Measurements from ENCODE around the gene IKZF3. TPM values are rescaled to one million over a fixed set of nuclear protein-coding genes. Genes with fewer than 3 reads are reported as not detected.

The IKZF3 gene
- total and polyA plus RNA-seq, 7 donors, result 0.01 to 0.82 (median 0.14) TPM

GRCh38 chr17:39754161-39754957, 109.8 kb downstream of the IKZF3 start:
- TF ChIP-seq CTCF (IDR thresholded peaks at IDR 0.05), result peak; percentile 97
- DNase-seq (peak; percentile 92 to 96), ATAC-seq (peak; percentile 93 to 95 (median 94))
- Histone ChIP-seq H3K36me3 (ENCODE audit: insufficient read depth in 1 of 2, low read depth in 1 of 2) (no peaks in the 10 kb centered on the region), H3K27me3 (ENCODE audit: insufficient read depth in 3 of 3, low read length in 2 of 3) (peaks cover 0 to 3% (median 0%) of the 10 kb centered on the region in 3 donors), H3K27ac (peak overlapping the region; percentile 81), H3K4me3 (peak overlapping the region; percentile 84), H3K9me3 (no peaks in the 10 kb centered on the region), H3K4me1 (no peaks in the 10 kb centered on the region)
- intact Hi-C loops (cut with DNase I), result loop anchor here (1.0 to 5.0 kb wide), 3 partner anchors 132 to 207 kb away; no protein-coding TSS in a partner anchor
- WGBS, 3 donors, result 0 to 1% (median 0%) methylated on average over 48 to 91 of the region's 91 CpGs

DNA sequence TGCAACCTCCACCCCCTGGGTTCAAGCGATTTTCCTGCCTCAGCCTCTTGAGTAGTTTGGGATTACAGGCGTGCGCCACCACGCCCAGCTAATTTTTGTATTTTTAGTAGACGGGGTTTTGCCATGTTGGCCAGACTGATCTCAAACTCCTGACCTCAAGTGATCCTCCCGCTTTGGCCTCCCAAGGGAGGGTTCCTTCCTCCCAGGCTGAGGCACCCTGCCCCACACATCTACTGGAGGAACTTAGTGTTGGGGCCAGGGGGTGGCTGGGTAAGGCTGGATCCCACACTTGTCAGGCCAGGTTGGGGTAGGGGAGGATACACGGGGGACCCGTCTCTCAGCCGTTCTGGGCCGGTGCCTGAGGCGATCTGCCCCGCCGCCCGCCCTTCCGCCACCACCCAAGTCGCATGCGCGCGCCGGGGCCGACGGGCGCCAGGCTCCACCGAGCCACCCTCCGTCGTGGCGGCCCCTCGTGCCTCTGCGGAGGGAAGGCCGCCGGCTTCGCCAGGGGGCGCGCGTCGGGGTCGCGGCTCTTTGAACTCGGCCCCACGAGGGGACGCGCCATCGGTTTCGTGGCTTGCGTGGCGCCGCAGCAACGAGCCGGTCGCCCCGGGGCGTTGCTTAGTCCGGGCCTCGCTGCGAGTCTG, 110.5 kb downstream of the IKZF3 start:
- H3K27me3 ChIP-seq (ENCODE audit: insufficient read depth in 3 of 3, low read length in 2 of 3), result peaks cover 0 to 3% (median 0%) of the 10 kb centered on the region in 3 donors
- TF ChIP-seq CTCF (IDR thresholded peaks at IDR 0.05), result no peak
- H3K4me1 ChIP-seq, result no peaks in the 10 kb centered on the region
- intact Hi-C loops (cut with DNase I), result loop anchor here (1.0 to 5.0 kb wide), 3 partner anchors 131 to 206 kb away; no protein-coding TSS in a partner anchor
- H3K4me3 ChIP-seq, result peak overlapping the region; percentile 84
- peak; percentile 28 to 50 (median 41) for ATAC-seq
- peak overlapping the region; percentile 81 for H3K27ac ChIP-seq
- DNase-seq, result peak in 1 of 2 donors; percentile 79
- H3K9me3 ChIP-seq, result no peaks in the 10 kb centered on the region
- 5 to 7% (median 6%) methylated on average over 48 to 55 of the region's 55 CpGs for WGBS, 3 donors
- no peaks in the 10 kb centered on the region for H3K36me3 ChIP-seq (ENCODE audit: insufficient read depth in 1 of 2, low read depth in 1 of 2)

- no peaks in the 10 kb centered on the region for H3K9me3 ChIP-seq
- no peaks in the 10 kb centered on the region for H3K27me3 ChIP-seq (ENCODE audit: insufficient read depth in 3 of 3, low read length in 2 of 3)
- DNase-seq (peak in 1 of 2 donors; percentile 28), ATAC-seq (no peak)
- intact Hi-C loops (cut with DNase I), result loop anchor here (5.0 kb wide), 2 partner anchors 130 to 205 kb away; no protein-coding TSS in a partner anchor
- 82 to 87% (median 82%) methylated on average over 13 of the region's 13 CpGs for WGBS, 3 donors
- no peaks in the 10 kb centered on the region for H3K4me1 ChIP-seq
- H3K4me3 ChIP-seq, result no peak overlapping the region
- no peak overlapping the region for H3K27ac ChIP-seq
- no peaks in the 10 kb centered on the region for H3K36me3 ChIP-seq (ENCODE audit: insufficient read depth in 1 of 2, low read depth in 1 of 2)
- no peak for TF ChIP-seq CTCF (IDR thresholded peaks at IDR 0.05)
Observed at GRCh38 chr17:39752241-39752881, 111.8 kb downstream of the IKZF3 start.

DNA sequence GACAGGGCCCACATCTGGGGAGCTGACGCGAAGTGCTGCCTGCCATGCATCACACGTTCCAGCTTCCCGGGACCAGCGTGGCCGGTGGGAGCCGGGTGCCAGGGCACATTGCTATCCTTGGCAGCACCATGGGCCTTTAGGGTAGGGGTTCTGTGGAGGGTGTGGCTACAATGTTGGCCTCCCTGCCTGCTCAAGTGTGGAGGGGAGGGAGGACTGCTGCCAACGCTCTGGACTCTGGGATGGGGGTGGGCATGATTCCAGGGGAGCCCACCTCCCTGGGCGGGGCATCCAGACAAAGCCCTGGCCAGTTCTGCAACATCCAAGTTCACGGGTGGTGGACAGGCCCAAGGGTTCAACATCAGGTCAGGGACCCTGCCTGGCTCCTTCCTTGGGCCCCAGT, 112.5 kb downstream of the IKZF3 start:
- Histone ChIP-seq H3K36me3 (ENCODE audit: insufficient read depth in 1 of 2, low read depth in 1 of 2) (no peaks in the 10 kb centered on the region), H3K27ac (no peak overlapping the region), H3K4me3 (no peak overlapping the region), H3K4me1 (no peaks in the 10 kb centered on the region), H3K27me3 (ENCODE audit: insufficient read depth in 3 of 3, low read length in 2 of 3) (no peaks in the 10 kb centered on the region), H3K9me3 (no peaks in the 10 kb centered on the region)
- WGBS, 3 donors, result 37 to 65% (median 44%) methylated on average over 10 of the region's 10 CpGs
- ATAC-seq (no peak), DNase-seq (peak in 1 of 2 donors; percentile 52)
- no peak for TF ChIP-seq CTCF (IDR thresholded peaks at IDR 0.05)
- intact Hi-C loops (cut with DNase I), result loop anchor here (2.0 to 5.0 kb wide), 4 partner anchors 21 to 204 kb away; partner anchors contain the start of gene MIEN1 (in 1 of the 2)

All from psoas muscle (tissue), 8 donors.